Heart left ventricle (tissue), 13 donors: ENCODE measurements around the gene RDM1.

Experiments used
- POLR2A ChIP-seq, 2 donors: fragments of 450-650 bp; IDR thresholded peaks; one replicate each; pipeline ENCODE4 v1.6.1; 2017; ENCODE audit warnings: antibody characterized with exemption in 2 of 2, mild to moderate bottlenecking in 2 of 2, moderate library complexity in 2 of 2
- TF ChIP-seq, protein P1 (sequence below), 12 donors: fragments of 200-600 bp; sonication (generic) in 4 of 12; IDR thresholded peaks; one replicate each; pipeline versions ENCODE4 v1.5.0 to v1.8.0; 2018 to 2022; ENCODE audit warnings: antibody characterized with exemption in 12 of 12, mild to moderate bottlenecking in 5 of 12
- donor health status: ischemic (EF 13 %, LVEDD 7.1; RV severe dilation, severe dysfunction).
- donor health status: DM: no; HTN: yes; CAD: no.
- donor health status: DM: no; HTN: no; CAD: no.
- donor health status: ischemic (EF 25% LVEDD 6.9; RV normal size, moderate dysfunction).
- donor health status: ischemic (EF 25% LVEDD 5.7; RV mildly dilated, moderate dysfunction).
- donor health status: ischemic (EF 35%, LVEDD 5.7; RV mildly dilated, moderate dysfunction).
- donor health status: nonischemic (EF 11% LVEDD 7.7; RV severe dilation, severe dysfunction).
- donor health status: DM: yes; HTN: yes; CAD: no.
- donor health status: PGD.
- donor health status: ischemic (EF 29% LVEDD 5.4; RV normal size, mild dysfunction).
- donor health status: nonischemic (EF 23%, LVEDD 6.1; RV moderate dilation, normal function).

DNA sequence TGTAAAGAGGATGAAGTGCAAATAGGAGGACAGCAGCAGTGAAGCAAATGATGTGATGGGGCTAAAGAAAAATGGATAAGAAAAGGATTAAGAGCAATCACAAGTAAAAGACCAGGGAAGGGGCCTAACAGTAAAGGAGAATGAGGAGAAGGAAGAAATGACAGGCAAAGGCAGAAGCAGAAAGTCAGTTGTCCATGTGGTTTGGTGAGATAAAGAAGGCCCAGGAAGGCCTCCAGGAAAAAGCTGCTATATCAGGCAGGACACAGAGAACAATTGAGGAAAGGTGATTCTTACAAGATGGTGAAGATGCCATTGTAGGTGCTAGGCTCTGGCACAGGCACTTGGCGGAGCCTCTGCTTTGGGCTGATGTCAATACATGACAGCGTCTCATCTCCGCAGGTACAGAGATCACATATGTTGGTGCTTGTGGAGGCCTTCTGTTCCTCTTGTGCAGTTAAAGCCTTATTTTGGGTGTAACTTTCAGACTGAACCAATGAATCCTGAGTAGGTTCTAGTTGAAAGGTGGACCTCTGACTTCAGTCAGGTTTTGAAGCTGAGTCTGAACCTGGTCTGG, 18.1 kb downstream of the RDM1 start:
- no peak for TF ChIP-seq POLR2A (IDR thresholded peaks at IDR 0.05)
- TF ChIP-seq, protein P1, sequence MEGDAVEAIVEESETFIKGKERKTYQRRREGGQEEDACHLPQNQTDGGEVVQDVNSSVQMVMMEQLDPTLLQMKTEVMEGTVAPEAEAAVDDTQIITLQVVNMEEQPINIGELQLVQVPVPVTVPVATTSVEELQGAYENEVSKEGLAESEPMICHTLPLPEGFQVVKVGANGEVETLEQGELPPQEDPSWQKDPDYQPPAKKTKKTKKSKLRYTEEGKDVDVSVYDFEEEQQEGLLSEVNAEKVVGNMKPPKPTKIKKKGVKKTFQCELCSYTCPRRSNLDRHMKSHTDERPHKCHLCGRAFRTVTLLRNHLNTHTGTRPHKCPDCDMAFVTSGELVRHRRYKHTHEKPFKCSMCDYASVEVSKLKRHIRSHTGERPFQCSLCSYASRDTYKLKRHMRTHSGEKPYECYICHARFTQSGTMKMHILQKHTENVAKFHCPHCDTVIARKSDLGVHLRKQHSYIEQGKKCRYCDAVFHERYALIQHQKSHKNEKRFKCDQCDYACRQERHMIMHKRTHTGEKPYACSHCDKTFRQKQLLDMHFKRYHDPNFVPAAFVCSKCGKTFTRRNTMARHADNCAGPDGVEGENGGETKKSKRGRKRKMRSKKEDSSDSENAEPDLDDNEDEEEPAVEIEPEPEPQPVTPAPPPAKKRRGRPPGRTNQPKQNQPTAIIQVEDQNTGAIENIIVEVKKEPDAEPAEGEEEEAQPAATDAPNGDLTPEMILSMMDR (IDR thresholded peaks at IDR 0.05), result no peak
